Left cardiac atrium (tissue), 4 donors: ENCODE results near the gene TBXAS1. TPM values are rescaled to one million over a fixed set of nuclear protein-coding genes. Genes with fewer than 3 reads are reported as not detected.
A peak's percentile ranks its signal among the peaks of the same experiment; 100 is the strongest.

Experiments
- ATAC-seq, 2 donors: fragments of 200-7000 bp; cut with Tn5 transposase; one replicate each; pipeline ENCODE4 v1.9.1; 2020; ENCODE audit warnings: mild to moderate bottlenecking in 2 of 2, moderate library complexity in 2 of 2
- DNase-seq: peaks from one replicate; pipeline ENCODE4 v3.0.0-alpha.2; 2020
- intact Hi-C, 2 donors: fragments of 100-400 bp; cut with DNase I; formaldehyde crosslinking; loops; one replicate each; pipeline versions ENCODE4 v1.14.1 to v1.15.1; 2022 to 2023
- total RNA-seq, 2 donors: library from RNA; stranded (reverse); fragmentation: NEBNext Ultra II Directional; extraction: Animal tissue kit (Norgen Biotek cat#: 25700); gene quantifications; one replicate each; pipeline ENCODE4 v1.2.1, GENCODE V29; 2021
- donor health status: DM: no; HTN: yes; CAD: no.
- donor health status: DM: no; HTN: yes; CAD: no; lungs with severe emphysema.
- donor health status: DM: yes; HTN: yes; CAD: no.
- donor health status: Dilated cardiomyopathy.

The TBXAS1 gene
- total RNA-seq, 2 donors from 2014 or later = 10.0 to 11.3 TPM

- intact Hi-C loops = loop anchor here (5.0 to 10.0 kb wide), 5 partner anchors 227 to 507 kb away; partner anchors contain the start of gene HIPK2 (in 1 of the 2)
- DNase-seq (no peak), ATAC-seq (no peak)
Measured at GRCh38 chr7:140003913-140004382, 174.9 kb downstream of the TBXAS1 start.

DNA sequence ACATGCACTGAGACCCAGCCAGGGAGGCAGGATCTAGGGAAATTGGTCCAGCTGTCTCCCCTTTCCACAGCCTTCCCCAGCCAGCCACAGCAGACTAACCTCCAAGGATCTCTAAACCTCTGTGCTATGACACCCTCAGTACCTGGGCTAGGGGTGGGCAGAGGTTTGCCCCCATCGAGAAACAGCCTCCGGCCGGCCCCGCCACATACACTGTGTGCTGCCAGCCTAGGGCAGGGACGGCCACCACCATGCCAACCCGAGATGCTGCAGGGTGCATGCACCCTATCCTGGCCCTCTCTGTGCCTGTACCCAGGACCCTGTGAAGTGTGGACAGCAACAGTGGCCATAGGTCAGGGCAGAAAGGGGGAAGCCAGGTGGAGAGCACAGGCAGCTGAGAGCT is 175.6 kb downstream of the TBXAS1 start:
- no peak for DNase-seq
- intact Hi-C loops = loop anchor here (5.0 to 10.0 kb wide), 5 partner anchors 227 to 507 kb away; partner anchors contain the start of gene HIPK2 (in 1 of the 2)
- ATAC-seq = no peak

DNA sequence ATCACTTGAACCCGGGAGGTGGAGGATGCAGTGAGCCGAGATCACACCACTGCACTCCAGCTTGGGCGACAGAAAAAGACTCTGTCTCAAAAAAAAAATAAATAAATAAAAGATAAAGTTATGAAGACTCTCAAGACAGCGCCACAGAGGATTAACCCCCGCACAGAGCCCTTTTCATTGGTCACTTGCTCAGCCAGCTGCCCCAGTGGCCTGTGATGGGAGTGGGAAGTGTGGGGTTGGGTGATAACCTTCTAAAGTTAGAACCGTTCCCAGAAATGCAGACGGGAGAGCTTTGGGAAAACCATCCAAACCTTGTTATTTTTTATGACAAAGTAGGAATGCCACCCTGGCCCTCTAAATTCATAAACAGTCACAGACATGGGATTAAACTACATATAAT is 176.3 kb downstream of the TBXAS1 start:
- DNase-seq (no peak), ATAC-seq (no peak)
- intact Hi-C loops = loop anchor here in 1 of 2 donors (10.0 kb wide), 1 partner anchor 501 kb away; no protein-coding TSS in a partner anchor

DNA sequence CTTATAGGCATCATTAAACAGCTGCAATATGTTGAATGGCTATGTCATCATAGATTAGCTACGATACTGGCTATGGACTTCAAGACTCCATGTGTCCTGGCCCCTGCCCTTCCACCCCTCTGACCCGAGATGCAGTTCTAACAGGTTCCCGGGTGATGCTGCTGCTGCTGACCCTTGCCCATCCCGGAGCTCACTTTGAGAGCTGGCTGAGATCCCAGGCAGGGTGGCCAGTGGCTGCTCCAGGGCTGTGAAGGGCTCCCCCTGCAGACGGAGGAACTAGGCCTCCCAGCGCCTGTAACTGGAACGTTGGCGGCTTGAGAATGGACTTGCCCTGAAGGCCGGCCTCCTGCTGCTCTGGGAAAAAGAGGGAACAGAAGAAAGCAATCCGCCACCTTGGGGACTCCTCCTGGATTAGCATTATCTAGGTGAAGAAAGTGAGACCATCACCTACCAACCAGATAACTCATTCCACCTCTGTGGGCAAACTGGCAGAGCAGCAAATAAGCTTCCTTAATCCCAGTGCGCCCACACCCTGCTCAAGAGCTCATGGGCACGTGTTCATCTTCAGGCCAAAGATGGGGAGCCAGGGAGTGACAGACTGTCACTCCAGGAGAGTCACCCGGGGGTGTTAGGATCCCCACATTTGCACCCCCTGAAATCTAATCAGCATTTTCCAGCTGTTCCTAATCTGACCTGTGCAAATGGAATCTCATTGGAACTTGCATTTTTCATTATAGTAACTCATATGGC is 176.9 kb downstream of the TBXAS1 start:
- intact Hi-C loops = loop anchor here in 1 of 2 donors (10.0 kb wide), 1 partner anchor 501 kb away; no protein-coding TSS in a partner anchor
- DNase-seq (no peak), ATAC-seq (peak; percentile 36 to 50)

- ATAC-seq = no peak
- no peak for DNase-seq
- intact Hi-C loops = loop anchor here in 1 of 2 donors (10.0 kb wide), 1 partner anchor 502 kb away; no protein-coding TSS in a partner anchor
Measured at GRCh38 chr7:140006600-140006999, 177.5 kb downstream of the TBXAS1 start.

DNA sequence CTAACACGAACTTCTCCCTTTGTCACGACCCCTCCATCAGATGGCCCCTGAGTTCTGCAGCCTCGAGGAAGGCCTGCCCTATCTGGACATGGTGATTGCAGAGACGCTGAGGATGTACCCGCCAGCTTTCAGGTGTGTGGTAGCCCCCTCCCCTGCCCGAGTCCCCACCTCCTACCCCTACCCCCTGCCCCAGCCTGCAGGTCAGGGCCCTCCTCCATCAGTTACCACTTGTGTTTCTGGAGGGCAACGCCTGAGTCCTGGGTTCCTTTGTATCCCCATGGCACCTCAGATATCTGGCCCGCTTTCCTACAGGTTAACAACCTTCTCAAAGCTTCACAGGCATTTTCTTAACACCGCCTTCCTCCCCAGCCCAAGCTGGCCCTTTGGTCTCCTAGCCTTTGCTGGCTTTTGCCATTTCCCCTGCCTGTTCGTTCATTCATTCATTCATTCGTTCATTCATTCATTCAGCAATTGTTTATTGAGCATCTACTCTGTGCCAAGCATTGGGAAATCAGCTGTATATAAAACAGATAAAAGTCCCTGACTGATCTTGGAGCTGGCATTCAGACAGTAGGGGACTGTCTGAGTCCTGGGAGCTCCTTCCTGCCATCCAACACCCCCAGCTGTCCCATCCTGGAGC is 178.1 kb downstream of the TBXAS1 start:
- no peak for ATAC-seq
- intact Hi-C loops = loop anchor here in 1 of 2 donors (10.0 kb wide), 1 partner anchor 502 kb away; no protein-coding TSS in a partner anchor
- DNase-seq = no peak

GRCh38 chr7:140008755-140009610 is 179.9 kb downstream of the TBXAS1 start:
- intact Hi-C loops = loop anchor here in 1 of 2 donors (10.0 kb wide), 1 partner anchor 504 kb away; no protein-coding TSS in a partner anchor
- DNase-seq = no peak
- ATAC-seq = no peak

GRCh38 chr7:140009735-140010134 is 180.7 kb downstream of the TBXAS1 start:
- no peak for DNase-seq
- no peak for ATAC-seq
- intact Hi-C loops = loop anchor here in 1 of 2 donors (10.0 kb wide), 1 partner anchor 505 kb away; no protein-coding TSS in a partner anchor

DNA sequence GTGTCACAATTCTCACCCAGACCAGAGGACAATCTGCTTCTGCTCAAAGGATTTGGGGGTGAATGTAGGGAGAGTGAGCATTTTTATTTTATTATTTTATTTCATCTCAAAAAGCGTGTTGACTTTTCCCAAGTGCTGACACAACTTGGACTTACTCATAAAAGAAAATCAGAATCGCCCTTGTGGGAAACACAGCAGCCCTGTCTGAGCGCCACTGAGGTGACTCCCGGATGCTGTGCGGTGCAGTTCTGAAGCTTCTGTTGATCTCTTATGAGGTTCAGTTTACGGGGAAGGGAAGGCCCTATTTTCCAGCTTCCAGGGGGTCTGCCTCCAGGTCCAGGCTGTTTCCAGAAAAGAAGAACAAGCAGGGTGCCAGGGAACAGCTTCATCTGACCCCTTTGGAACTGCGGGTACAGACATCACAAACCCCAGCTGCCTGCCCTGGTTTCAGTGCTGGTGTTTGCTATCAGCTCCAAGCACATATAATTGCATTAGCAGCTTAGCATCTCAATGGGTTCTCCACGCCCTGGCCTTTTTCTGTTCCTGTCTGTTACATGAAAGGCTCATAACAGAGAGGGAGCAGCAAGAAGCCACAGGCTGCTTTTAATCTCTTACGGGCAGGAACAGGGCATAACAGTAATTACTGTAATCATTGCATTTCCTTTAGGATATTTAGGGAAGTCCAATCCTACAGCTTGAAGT is 181.3 kb downstream of the TBXAS1 start:
- DNase-seq (no peak), ATAC-seq (no peak)
- intact Hi-C loops = no loop called here

DNA sequence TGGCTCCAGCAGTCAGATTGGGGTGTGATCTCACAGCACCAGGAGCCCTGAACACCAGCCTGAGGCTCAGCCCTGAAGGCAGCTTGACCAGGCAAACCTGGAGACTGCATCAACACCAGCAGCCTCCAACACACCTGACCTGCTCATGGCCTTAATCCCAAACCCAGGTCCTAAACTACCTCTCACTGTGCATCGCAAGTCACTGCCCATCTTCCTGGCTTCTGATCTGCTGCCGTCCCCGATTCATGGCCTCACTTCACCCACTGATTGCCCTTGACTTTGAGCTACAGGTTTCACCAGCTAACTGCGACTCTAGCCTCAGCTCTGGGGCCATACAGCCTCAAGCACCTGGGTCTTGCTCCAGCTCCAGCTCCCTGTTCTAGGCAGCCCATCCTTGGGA is 184.6 kb downstream of the TBXAS1 start:
- no peak for DNase-seq
- ATAC-seq = no peak
- intact Hi-C loops = no loop called here

GRCh38 chr7:140014123-140014522 is 185.1 kb downstream of the TBXAS1 start:
- ATAC-seq = no peak

DNA sequence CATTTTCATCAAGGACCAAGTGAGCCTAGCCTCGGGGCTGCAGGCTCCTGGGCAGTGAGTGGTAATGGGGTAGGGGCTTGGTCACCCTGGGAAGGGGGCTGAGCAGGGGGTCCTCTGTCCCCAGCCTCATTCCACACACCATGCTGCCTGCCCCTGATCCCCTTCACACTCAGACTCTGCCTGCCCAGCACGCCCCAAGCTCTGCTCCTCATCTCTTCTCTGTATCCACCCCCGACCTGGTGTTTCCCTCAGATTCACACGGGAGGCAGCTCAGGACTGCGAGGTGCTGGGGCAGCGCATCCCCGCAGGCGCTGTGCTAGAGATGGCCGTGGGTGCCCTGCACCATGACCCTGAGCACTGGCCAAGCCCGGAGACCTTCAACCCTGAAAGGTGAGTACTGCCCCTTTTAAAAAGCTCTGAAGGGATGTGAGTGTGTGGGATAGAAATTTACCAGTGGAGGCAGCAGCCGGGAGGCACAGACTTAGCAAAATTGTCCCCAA is 186.5 kb downstream of the TBXAS1 start:
- DNase-seq = no peak
- intact Hi-C loops = no loop called here
- no peak for ATAC-seq

More at GRCh38 chr7:140014123-140014522, 185.1 kb downstream of the TBXAS1 start:
- intact Hi-C loops = no loop called here
- DNase-seq = no peak

DNA sequence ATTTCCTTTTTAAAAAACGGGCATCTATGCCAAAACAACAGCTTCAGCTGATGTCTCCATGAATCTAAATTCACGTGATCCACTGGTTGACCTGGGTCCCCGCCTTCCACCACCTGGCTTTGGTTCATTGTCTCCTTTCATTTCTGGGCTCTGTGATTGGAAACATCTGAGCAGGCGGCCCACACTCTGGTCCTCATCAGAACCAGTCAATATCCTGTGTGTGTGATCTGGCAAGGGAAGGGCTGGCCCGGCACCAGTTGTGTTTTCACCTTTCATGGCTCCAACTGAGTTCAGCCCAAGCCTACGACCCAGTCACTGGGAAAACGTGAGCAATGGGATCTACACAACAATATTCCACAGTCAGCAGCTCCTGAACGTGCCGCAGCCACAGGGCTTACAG is 187.5 kb downstream of the TBXAS1 start:
- ATAC-seq (no peak), DNase-seq (no peak)
- intact Hi-C loops = no loop called here

DNA sequence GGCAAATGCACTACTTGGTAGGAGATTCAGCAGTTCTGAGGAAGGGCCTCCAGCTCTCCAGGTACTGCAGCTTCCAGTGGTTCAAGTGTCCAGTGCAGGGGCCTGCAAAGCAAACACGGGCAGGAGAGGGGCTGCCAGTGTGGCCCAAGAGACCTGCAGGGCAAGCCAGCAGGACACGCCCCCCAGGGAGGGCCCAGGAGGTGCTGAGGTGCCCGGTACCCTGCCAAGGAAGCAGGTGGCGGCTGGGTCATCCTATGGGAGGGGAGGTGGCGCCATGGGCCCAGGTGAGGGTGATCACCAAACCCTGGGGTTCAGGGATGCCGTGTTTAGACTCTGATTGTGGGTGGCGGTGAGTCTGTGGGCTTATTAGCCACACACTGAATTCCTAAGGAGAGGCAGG is 188.0 kb downstream of the TBXAS1 start:
- ATAC-seq (no peak), DNase-seq (no peak)
- intact Hi-C loops = no loop called here

- intact Hi-C loops = no loop called here
- DNase-seq (no peak), ATAC-seq (no peak)
Measured at GRCh38 chr7:140017543-140017942, 188.5 kb downstream of the TBXAS1 start.

GRCh38 chr7:140018125-140019043 is 189.3 kb downstream of the TBXAS1 start:
- peak in 1 of 2 donors; percentile 23 for ATAC-seq
- no peak for DNase-seq
- intact Hi-C loops = no loop called here

DNA sequence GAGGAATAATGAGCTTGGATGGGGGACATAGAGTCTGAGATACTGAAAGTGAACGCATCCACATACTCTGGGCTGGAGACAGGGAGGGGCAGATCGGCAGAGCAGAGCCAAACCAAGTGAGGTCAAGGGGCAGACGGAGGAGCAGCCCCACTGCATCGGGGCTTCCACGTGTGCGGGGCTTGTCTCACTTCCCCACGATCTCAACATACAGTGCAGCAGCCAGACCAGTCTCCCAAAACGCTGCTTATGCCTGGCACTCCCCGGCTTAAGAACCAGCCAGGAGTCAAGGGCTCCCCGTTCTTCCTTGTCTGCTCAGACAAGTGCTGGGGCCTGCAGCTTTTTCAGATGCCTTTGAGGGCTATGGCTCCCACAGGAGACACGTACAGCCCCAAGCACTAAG is 190.1 kb downstream of the TBXAS1 start:
- DNase-seq = no peak
- intact Hi-C loops = no loop called here
- no peak for ATAC-seq
